Measurements from ENCODE around the gene TCF4. TPM values are rescaled to one million over a fixed set of nuclear protein-coding genes. Genes with fewer than 3 reads are reported as not detected.
A peak's percentile ranks its signal among the peaks of the same experiment; 100 is the strongest.

TCF4 gene
- total and polyA plus RNA-seq, 10 donors = 14.6 to 200 (median 153) TPM

DNA sequence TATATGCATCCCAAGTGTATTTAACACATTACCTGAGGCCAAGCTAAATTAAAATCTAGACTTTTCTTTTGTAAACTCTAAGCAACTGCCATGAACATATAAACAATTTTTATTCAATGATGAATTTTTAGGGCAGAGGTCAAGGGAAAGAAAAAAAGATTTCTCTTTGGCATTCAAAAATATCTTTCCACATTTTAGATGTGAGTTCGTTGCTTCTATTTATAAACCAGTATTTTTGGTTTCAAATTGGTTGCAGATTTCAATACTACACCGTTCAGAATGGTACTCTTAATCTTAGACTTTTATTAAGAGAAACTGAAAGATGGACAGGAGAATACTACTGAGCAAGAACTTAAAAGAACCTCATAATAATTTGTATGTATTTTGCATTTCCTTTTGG is 335.1 kb downstream of the TCF4 start:
- Histone ChIP-seq H3K9me3 (no peaks in the 10 kb centered on the region), H3K4me3 (no peak overlapping the region), H3K36me3 (peaks cover 2 to 68% (median 33%) of the 10 kb centered on the region in 6 donors), H3K4me1 (peaks cover 8 to 55% (median 26%) of the 10 kb centered on the region in 6 donors), H3K27me3 (replicated peaks in 1 of 7) (no peaks in the 10 kb centered on the region), H3K27ac (peak overlapping the region in 7 of 8 donors; percentile 38 to 75 (median 62))
- 29 to 50% (median 39%) methylated on average over 2 of the region's 2 CpGs for WGBS, 5 donors
- DNase-seq = no peak
- TF ChIP-seq POLR2A (IDR thresholded peaks at IDR 0.05) (no peak), POLR2AphosphoS5 (IDR thresholded peaks at IDR 0.05) (no peak)
- TF ChIP-seq, protein P1, sequence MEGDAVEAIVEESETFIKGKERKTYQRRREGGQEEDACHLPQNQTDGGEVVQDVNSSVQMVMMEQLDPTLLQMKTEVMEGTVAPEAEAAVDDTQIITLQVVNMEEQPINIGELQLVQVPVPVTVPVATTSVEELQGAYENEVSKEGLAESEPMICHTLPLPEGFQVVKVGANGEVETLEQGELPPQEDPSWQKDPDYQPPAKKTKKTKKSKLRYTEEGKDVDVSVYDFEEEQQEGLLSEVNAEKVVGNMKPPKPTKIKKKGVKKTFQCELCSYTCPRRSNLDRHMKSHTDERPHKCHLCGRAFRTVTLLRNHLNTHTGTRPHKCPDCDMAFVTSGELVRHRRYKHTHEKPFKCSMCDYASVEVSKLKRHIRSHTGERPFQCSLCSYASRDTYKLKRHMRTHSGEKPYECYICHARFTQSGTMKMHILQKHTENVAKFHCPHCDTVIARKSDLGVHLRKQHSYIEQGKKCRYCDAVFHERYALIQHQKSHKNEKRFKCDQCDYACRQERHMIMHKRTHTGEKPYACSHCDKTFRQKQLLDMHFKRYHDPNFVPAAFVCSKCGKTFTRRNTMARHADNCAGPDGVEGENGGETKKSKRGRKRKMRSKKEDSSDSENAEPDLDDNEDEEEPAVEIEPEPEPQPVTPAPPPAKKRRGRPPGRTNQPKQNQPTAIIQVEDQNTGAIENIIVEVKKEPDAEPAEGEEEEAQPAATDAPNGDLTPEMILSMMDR (IDR thresholded peaks at IDR 0.05 in 8 of 11, conservative IDR thresholded peaks at IDR 0.05 in 3 of 11) = no peak
- intact Hi-C loops (cut with DNase I; ENCODE audit: low total_unique reads) = no loop called here

DNA sequence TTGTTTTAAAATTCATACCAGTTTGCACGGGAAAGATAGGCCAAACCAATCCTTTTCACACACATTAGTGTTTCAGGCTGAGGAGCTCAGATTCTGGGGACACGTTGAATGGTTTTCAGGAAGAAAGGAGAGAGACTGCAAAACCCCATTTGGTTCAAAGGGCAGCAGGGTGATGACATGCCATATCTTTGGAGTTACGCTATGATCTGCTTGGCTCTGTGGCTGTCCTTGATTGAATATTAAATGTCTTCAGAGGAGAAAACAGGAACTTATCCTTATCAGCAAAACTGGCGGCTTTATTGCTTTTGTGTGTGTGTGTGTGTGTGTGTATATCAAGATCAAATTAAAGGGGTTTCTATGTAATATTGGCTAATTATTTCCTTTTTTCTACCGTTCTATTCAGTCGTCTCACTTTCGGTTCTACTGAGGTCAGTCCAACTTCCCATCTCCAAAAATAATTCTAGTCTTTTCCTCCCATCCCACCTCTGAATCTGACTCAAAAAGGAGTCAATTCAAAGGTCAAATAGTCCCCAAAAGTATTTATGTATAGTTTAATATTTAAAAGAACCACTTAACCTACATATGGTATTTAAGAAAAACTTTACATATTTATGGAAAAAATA is 335.8 kb downstream of the TCF4 start:
- H3K27me3 ChIP-seq (replicated peaks in 1 of 7) = no peaks in the 10 kb centered on the region
- H3K4me3 ChIP-seq = peak overlapping the region in 2 of 8 donors; percentile 1 to 15
- H3K9me3 ChIP-seq = no peaks in the 10 kb centered on the region
- peak overlapping the region; percentile 30 to 75 (median 60) for H3K27ac ChIP-seq
- peaks cover 8 to 62% (median 26%) of the 10 kb centered on the region in 6 donors for H3K4me1 ChIP-seq
- peaks cover 2 to 69% (median 29%) of the 10 kb centered on the region in 6 donors for H3K36me3 ChIP-seq
- TF ChIP-seq POLR2A (IDR thresholded peaks at IDR 0.05) = no peak
- TF ChIP-seq, protein P1 (IDR thresholded peaks at IDR 0.05 in 8 of 11, conservative IDR thresholded peaks at IDR 0.05 in 3 of 11) = peak in 1 of 11 experiments; percentile 2
- no peak for DNase-seq
- 32 to 55% (median 40%) methylated on average over 7 of the region's 7 CpGs for WGBS, 5 donors
- intact Hi-C loops (cut with DNase I; ENCODE audit: low total_unique reads) = no loop called here

DNA sequence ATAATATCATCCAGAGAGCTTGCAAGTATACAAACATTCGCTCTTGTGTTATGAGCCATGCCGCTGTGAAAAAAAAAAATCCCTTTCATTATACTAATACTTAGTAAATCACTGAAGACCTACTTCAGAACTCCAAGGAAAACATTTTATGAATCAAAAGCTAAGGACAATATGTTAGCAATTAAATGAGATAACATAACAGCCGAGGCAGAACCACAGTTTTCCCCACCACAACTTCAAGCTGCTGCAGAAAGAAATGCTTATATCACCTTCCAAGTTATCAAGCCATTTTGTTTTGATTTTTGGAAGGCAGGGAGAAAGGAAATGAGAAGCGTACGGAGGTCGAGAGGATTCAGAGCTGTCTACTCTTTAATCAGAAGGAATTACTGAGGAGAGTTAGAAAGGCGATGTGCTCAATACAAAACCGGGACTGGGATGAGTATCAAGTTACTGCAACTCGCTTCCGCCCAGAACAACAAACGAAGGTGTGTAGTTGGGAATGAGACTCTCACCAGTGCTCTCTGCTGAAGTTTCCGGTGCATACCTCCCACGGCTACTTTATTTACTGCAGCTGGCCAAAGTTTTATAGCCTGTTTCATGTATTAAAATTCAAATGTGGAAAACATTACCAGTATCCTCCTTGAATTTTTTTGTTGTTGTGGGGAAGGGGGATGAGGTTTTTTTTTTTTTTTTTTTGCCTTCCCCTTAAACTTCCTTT is 336.6 kb downstream of the TCF4 start:
- Histone ChIP-seq H3K27ac (peak overlapping the region in 6 of 8 donors; percentile 30 to 75 (median 62)), H3K4me1 (peaks cover 8 to 69% (median 27%) of the 10 kb centered on the region in 6 donors), H3K27me3 (replicated peaks in 1 of 7) (no peaks in the 10 kb centered on the region), H3K9me3 (no peaks in the 10 kb centered on the region), H3K36me3 (peaks cover 2 to 61% (median 22%) of the 10 kb centered on the region in 6 donors), H3K4me3 (peak overlapping the region in 1 of 8 donors; percentile 1)
- 64 to 78% (median 76%) methylated on average over 13 of the region's 13 CpGs for WGBS, 5 donors
- TF ChIP-seq POLR2AphosphoS5 (IDR thresholded peaks at IDR 0.05) (no peak), POLR2A (IDR thresholded peaks at IDR 0.05) (no peak)
- TF ChIP-seq, protein P1 (IDR thresholded peaks at IDR 0.05 in 8 of 11, conservative IDR thresholded peaks at IDR 0.05 in 3 of 11) = no peak
- DNase-seq = no peak
- intact Hi-C loops (cut with DNase I; ENCODE audit: low total_unique reads) = no loop called here

DNA sequence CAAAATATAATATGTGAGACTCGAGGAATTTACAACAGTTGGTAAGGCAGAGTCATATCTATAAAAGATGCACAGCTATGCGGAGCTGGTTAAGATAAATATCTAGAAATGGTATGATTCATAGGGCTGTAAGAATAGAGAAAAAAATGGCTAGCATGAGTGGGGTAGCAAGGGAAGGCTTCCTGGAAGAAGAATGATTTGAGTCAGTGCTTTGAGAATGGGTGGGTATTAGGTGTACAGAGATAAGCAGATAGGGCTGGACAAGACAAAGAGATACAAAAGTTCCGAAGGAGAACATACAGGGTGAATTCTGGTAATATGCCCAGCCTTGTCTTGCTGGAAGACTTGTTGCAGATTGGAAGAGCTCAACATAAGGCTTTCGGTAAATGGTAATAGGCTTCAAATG is 337.2 kb downstream of the TCF4 start:
- H3K27me3 ChIP-seq (replicated peaks in 1 of 7) = no peaks in the 10 kb centered on the region
- H3K4me3 ChIP-seq = no peak overlapping the region
- intact Hi-C loops (cut with DNase I; ENCODE audit: low total_unique reads) = no loop called here
- peaks cover 2 to 55% (median 16%) of the 10 kb centered on the region in 6 donors for H3K36me3 ChIP-seq
- H3K4me1 ChIP-seq = peaks cover 8 to 75% (median 30%) of the 10 kb centered on the region in 6 donors
- TF ChIP-seq, protein P1 (IDR thresholded peaks at IDR 0.05 in 8 of 11, conservative IDR thresholded peaks at IDR 0.05 in 3 of 11) = no peak
- TF ChIP-seq POLR2AphosphoS5 (IDR thresholded peaks at IDR 0.05) (no peak), POLR2A (IDR thresholded peaks at IDR 0.05) (no peak)
- 54 to 86% (median 83%) methylated on average over 4 of the region's 4 CpGs for WGBS, 5 donors
- DNase-seq = no peak
- H3K9me3 ChIP-seq = no peaks in the 10 kb centered on the region
- H3K27ac ChIP-seq = peak overlapping the region in 3 of 8 donors; percentile 62 to 75 (median 63)

Data from spleen (tissue), 11 donors.